Astrocyte (in vitro differentiated cells and primary cell): ENCODE data around the gene GPR42. TPM values are rescaled to one million over a fixed set of nuclear protein-coding genes. Genes with fewer than 3 reads are reported as not detected.
"Not testable (repeated sequence)": the region's sequence is repeated elsewhere in the genome, so short reads cannot be mapped to it uniquely, and the experiment has no call there.

Experiments
- DNase-seq: peaks from one replicate; pipeline ENCODE4 v3.0.0-alpha.2; 2010; ENCODE audit warnings: low read depth
- FAIRE-seq: peaks from 2 replicates; lab custom pipeline; 2011; peaks lifted over from hg19 to GRCh38; lab: Jason Lieb, UNC
- H2AFZ ChIP-seq: 2 replicates; pipeline ENCODE4 v1.6.0; 2012; ENCODE audit warnings: low read depth, low read length, inconsistent platforms
- H3K27ac ChIP-seq: 2 replicates; pipeline ENCODE4 v1.5.1; 2011; ENCODE audit warnings: low read depth, low read length, inconsistent platforms
- H3K27me3 ChIP-seq: 2 replicates; pipeline ENCODE4 v1.6.0; 2011; ENCODE audit warnings: low read length, inconsistent platforms; ENCODE audit not compliant: insufficient read depth
- H3K36me3 ChIP-seq: 2 replicates; pipeline ENCODE4 v1.5.1; 2011; ENCODE audit warnings: low read length, inconsistent platforms; ENCODE audit not compliant: insufficient read depth
- H3K4me1 ChIP-seq: 2 replicates; pipeline ENCODE4 v1.5.1; 2011; ENCODE audit warnings: low read length, inconsistent platforms; ENCODE audit not compliant: insufficient read depth
- H3K4me2 ChIP-seq: 2 replicates; pipeline ENCODE4 v1.6.0; 2012; ENCODE audit warnings: low read length, inconsistent platforms
- H3K4me3 ChIP-seq: 2 replicates; pipeline ENCODE4 v1.5.1; 2011; ENCODE audit warnings: low read depth, mild to moderate bottlenecking, low read length, inconsistent platforms; ENCODE audit not compliant: insufficient read depth
- H3K79me2 ChIP-seq: 2 replicates; pipeline ENCODE4 v1.6.0; 2012; ENCODE audit warnings: mild to moderate bottlenecking, low read length, inconsistent platforms; ENCODE audit not compliant: insufficient read depth
- H3K9ac ChIP-seq: 2 replicates; pipeline ENCODE4 v1.6.0; 2012; ENCODE audit warnings: mild to moderate bottlenecking, low read length, inconsistent platforms
- H3K9me3 ChIP-seq: 2 replicates; pipeline ENCODE4 v1.5.1; 2012; ENCODE audit warnings: low read depth, mild to moderate bottlenecking, low read length, inconsistent platforms; ENCODE audit not compliant: insufficient read depth
- H4K20me1 ChIP-seq: 2 replicates; pipeline ENCODE4 v1.6.0; 2012; ENCODE audit warnings: low read length, inconsistent platforms; ENCODE audit not compliant: insufficient read depth
- H3K27ac Mint-ChIP-seq: one replicate; pipeline ENCODE4 v1.8.0; 2021; ENCODE audit warnings: mild to moderate bottlenecking, mixed read lengths; ENCODE audit not compliant: unreplicated experiment
- H3K27me3 Mint-ChIP-seq: one replicate; pipeline ENCODE4 v1.8.0; 2021; ENCODE audit warnings: low read depth, mixed read lengths; ENCODE audit not compliant: unreplicated experiment
- H3K36me3 Mint-ChIP-seq: one replicate; pipeline ENCODE4 v1.8.0; 2021; ENCODE audit warnings: low read depth, mixed read lengths; ENCODE audit not compliant: unreplicated experiment
- H3K4me1 Mint-ChIP-seq: one replicate; pipeline ENCODE4 v1.8.0; 2021; ENCODE audit warnings: low read depth, mixed read lengths; ENCODE audit not compliant: unreplicated experiment
- H3K4me3 Mint-ChIP-seq: one replicate; pipeline ENCODE4 v1.8.0; 2021; ENCODE audit warnings: mild to moderate bottlenecking, moderate library complexity, mixed read lengths; ENCODE audit not compliant: unreplicated experiment
- H3K9me3 Mint-ChIP-seq: one replicate; pipeline ENCODE4 v1.8.0; 2021; ENCODE audit warnings: mild to moderate bottlenecking, mixed read lengths; ENCODE audit not compliant: unreplicated experiment
- EZH2 ChIP-seq: IDR thresholded peaks from 2 replicates; pipeline ENCODE4 v1.6.1; 2012; ENCODE audit warnings: mild to moderate bottlenecking, low read length, inconsistent platforms; ENCODE audit not compliant: insufficient read depth
- total RNA-seq: library from RNA; stranded (reverse); gene quantifications from 2 replicates; pipeline ENCODE4 v1.2.1, GENCODE V29; 2021
- TF ChIP-seq, protein P1 (sequence below): IDR thresholded peaks from 2 replicates; pipeline ENCODE4 v1.5.1; 2011; ENCODE audit warnings: low read depth, mild to moderate bottlenecking, inconsistent platforms, low read length, moderate library complexity; ENCODE audit not compliant: insufficient read depth

The GPR42 gene
- total RNA-seq, 1 donor from 2014 or later = not detected

DNA sequence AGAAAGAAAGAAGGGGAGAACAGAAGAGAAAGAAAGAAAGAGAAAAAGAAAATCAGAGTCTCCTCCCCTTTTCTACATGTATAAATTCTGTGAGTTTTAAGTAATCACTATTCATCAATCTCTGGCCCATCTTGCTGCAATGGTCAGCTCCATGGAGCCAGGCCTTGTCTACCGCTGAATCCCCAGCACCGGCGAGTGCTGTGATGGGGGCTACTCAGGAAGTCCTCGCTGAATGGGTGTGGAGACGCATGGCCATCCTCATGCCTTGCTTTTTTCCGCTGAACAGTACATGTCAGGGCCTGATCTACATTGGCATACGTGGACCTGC is 29.9 kb downstream of the GPR42 start:
- Mint-ChIP-seq H3K27me3 (peaks cover 14% of the 10 kb centered on the region), H3K36me3 (no peaks in the 10 kb centered on the region), H3K9me3 (peaks cover 4% of the 10 kb centered on the region), H3K4me1 (peaks cover 9% of the 10 kb centered on the region), H3K27ac (no peak overlapping the region), H3K4me3 (no peak overlapping the region)
- DNase-seq (no peak), FAIRE-seq (no peak)
- no peak overlapping the region for H3K4me2 ChIP-seq
- no peak overlapping the region for H3K27ac ChIP-seq
- no peaks in the 10 kb centered on the region for H3K27me3 ChIP-seq
- TF ChIP-seq, protein P1, sequence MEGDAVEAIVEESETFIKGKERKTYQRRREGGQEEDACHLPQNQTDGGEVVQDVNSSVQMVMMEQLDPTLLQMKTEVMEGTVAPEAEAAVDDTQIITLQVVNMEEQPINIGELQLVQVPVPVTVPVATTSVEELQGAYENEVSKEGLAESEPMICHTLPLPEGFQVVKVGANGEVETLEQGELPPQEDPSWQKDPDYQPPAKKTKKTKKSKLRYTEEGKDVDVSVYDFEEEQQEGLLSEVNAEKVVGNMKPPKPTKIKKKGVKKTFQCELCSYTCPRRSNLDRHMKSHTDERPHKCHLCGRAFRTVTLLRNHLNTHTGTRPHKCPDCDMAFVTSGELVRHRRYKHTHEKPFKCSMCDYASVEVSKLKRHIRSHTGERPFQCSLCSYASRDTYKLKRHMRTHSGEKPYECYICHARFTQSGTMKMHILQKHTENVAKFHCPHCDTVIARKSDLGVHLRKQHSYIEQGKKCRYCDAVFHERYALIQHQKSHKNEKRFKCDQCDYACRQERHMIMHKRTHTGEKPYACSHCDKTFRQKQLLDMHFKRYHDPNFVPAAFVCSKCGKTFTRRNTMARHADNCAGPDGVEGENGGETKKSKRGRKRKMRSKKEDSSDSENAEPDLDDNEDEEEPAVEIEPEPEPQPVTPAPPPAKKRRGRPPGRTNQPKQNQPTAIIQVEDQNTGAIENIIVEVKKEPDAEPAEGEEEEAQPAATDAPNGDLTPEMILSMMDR = no peak
- no peak for TF ChIP-seq EZH2
- no peaks in the 10 kb centered on the region for H3K9me3 ChIP-seq
- H2AFZ ChIP-seq = no peak overlapping the region
- H3K9ac ChIP-seq = no peak overlapping the region
- H3K79me2 ChIP-seq = no peaks in the 10 kb centered on the region
- H4K20me1 ChIP-seq = no peaks in the 10 kb centered on the region
- H3K4me3 ChIP-seq = no peak overlapping the region
- H3K4me1 ChIP-seq = no peaks in the 10 kb centered on the region
- H3K36me3 ChIP-seq = no peaks in the 10 kb centered on the region

DNA sequence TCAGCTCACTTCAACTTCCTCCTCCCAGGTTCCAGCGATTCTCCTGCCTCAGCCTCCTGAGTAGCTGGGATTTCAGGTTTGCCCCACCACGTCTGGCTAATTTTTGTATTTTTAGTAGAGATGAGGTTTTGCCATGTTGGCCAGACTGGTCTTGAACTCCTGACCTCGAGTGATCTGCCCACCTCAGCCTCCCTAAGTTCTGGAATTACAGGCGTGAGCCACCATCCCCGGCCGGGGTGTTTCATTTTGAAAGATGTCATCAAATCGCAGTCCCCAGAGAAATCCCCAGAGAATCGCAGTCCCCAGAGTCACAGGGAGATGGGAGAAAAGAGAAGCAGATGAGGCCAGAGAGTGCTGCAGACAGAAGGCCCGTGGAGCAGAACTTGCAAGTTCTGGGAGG is 30.5 kb downstream of the GPR42 start:
- H3K79me2 ChIP-seq, H3K4me1 Mint-ChIP-seq, H3K4me3 Mint-ChIP-seq, H3K36me3 ChIP-seq, H3K4me3 ChIP-seq, H3K27me3 ChIP-seq, H4K20me1 ChIP-seq, H3K9me3 Mint-ChIP-seq, DNase-seq, H3K4me2 ChIP-seq, H2AFZ ChIP-seq, H3K4me1 ChIP-seq, H3K9ac ChIP-seq, H3K27ac Mint-ChIP-seq, FAIRE-seq, H3K27ac ChIP-seq, H3K9me3 ChIP-seq, H3K36me3 Mint-ChIP-seq: not testable (repeated sequence)
- peaks cover 14% of the 10 kb centered on the region for H3K27me3 Mint-ChIP-seq

DNA sequence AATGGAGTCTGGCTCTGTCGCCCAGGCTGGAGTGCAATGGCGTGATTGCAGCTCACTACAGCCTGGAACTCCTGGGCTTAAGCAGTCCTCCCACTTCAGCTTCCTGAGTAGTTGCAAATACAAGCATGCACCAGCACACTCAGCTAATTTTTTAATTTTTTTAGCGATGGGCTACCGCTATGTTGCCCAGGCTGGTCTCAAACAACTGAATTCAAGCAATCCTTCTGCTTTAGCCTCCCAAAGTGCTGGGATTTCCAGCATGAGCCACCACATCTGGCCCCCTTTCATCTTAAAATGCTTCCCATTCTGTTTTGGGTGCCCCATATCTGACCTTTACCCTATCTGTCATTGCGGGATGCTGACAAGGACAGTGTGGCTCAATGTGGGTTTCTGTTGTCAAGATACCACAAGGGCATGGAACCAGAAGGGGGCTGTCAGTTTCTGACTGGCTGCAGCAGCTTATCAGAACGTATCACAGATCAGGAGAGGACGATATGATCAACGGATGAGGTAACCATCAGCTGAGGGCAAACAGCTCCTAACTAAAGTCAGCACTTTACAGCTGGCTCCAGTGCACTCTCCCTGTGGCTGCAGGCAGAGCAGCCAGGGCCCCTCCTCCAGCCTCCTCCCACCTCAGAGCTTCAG is 32.4 kb downstream of the GPR42 start:
- H3K9ac ChIP-seq = no peak overlapping the region
- FAIRE-seq = no peak
- H4K20me1 ChIP-seq = no peaks in the 10 kb centered on the region
- H3K79me2 ChIP-seq = no peaks in the 10 kb centered on the region
- no peak for TF ChIP-seq EZH2
- TF ChIP-seq, protein P1 = no peak
- H2AFZ ChIP-seq = no peak overlapping the region
- DNase-seq = no peak
- H3K27me3 Mint-ChIP-seq = peaks cover 16% of the 10 kb centered on the region
- H3K27ac ChIP-seq = no peak overlapping the region
- H3K4me2 ChIP-seq = no peak overlapping the region
- no peak overlapping the region for H3K27ac Mint-ChIP-seq
- H3K36me3 Mint-ChIP-seq = no peaks in the 10 kb centered on the region
- no peak overlapping the region for H3K4me3 ChIP-seq
- peaks cover 9% of the 10 kb centered on the region for H3K4me1 Mint-ChIP-seq
- H3K9me3 Mint-ChIP-seq = peaks cover 8% of the 10 kb centered on the region
- no peaks in the 10 kb centered on the region for H3K4me1 ChIP-seq
- no peaks in the 10 kb centered on the region for H3K9me3 ChIP-seq
- no peaks in the 10 kb centered on the region for H3K27me3 ChIP-seq
- H3K4me3 Mint-ChIP-seq = no peak overlapping the region
- no peaks in the 10 kb centered on the region for H3K36me3 ChIP-seq
